GM18870 (cell line): ENCODE results near the gene CFAP100.

ENCODE experiments used
- ATAC-seq: cut with Tn5 transposase; IDR thresholded peaks from one replicate; pipeline ENCODE4 v1.9.1; 2021; ENCODE audit warnings: moderate library complexity; ENCODE audit not compliant: unreplicated experiment

The CFAP100 gene

GRCh38 chr3:126399351-126399735 is 4.6 kb downstream of the CFAP100 start:
- peak; percentile 84 for ATAC-seq

GRCh38 chr3:126399756-126400155 is 5.0 kb downstream of the CFAP100 start:
- ATAC-seq: no peak

GRCh38 chr3:126401611-126402160 is 7.0 kb downstream of the CFAP100 start:
- ATAC-seq: no peak

GRCh38 chr3:126402178-126402577 is 7.5 kb downstream of the CFAP100 start:
- no peak for ATAC-seq

- ATAC-seq: no peak
These were observed 8.1 kb downstream of the CFAP100 start for GRCh38 chr3:126402666-126403302.

- no peak for ATAC-seq
These were observed 11.9 kb downstream of the CFAP100 start for GRCh38 chr3:126406389-126407296.

- ATAC-seq: no peak
These were observed 12.8 kb downstream of the CFAP100 start for GRCh38 chr3:126407412-126408044.

GRCh38 chr3:126408099-126408498 is 13.4 kb downstream of the CFAP100 start:
- ATAC-seq: no peak

- no peak for ATAC-seq
These were observed 18.4 kb downstream of the CFAP100 start for GRCh38 chr3:126412841-126413692.

GRCh38 chr3:126413693-126414080 is 19.0 kb downstream of the CFAP100 start:
- no peak for ATAC-seq

GRCh38 chr3:126414406-126414805 is 19.7 kb downstream of the CFAP100 start:
- no peak for ATAC-seq

GRCh38 chr3:126414961-126415660 is 20.4 kb downstream of the CFAP100 start:
- no peak for ATAC-seq

- ATAC-seq: no peak
These were observed 21.2 kb downstream of the CFAP100 start for GRCh38 chr3:126415661-126416591.

- no peak for ATAC-seq
These were observed 22.2 kb downstream of the CFAP100 start for GRCh38 chr3:126416943-126417342.

GRCh38 chr3:126417515-126417914 is 22.8 kb downstream of the CFAP100 start:
- no peak for ATAC-seq

- no peak for ATAC-seq
These were observed 23.3 kb downstream of the CFAP100 start for GRCh38 chr3:126417981-126418530.

GRCh38 chr3:126418661-126419131 is 24.0 kb downstream of the CFAP100 start:
- no peak for ATAC-seq

- ATAC-seq: no peak
These were observed 24.5 kb downstream of the CFAP100 start for GRCh38 chr3:126419151-126419703.
